ENCODE measurements around the gene ANKS1B.
"Not testable (repeated sequence)": the region's sequence is repeated elsewhere in the genome, so short reads cannot be mapped to it uniquely, and the experiment has no call there.

The ANKS1B gene
- 0 to 0.31 reads per million in 2 donors for total RNA-seq

- no peak for DNase-seq
Measured at GRCh38 chr12:99984271-99985128, at the start of gene ANKS1B. Gene ANKS1B (minus strand): TSS chr12:99984936. CDS start chr12:99984237, 699 bp downstream.

DNA sequence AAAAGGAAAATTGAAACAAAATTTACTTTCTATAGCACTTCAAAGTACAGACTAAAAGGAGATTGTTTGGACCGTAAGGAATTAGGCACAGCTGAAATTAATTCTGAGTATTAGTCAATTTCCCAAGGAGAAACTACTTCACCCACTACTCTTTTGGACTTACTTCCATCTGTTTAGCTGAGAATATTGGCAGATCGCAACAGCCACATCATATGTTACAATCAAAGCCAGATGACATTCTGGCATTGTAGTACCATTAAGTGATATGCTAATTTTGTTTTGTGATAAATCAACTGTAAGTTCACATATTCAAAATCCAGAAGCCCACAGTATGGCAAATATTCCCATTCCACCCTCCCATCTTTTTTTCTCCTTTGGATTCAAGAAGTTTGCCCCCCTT, 47.1 kb upstream of the ANKS1B start:
- DNase-seq, result no peak

DNA sequence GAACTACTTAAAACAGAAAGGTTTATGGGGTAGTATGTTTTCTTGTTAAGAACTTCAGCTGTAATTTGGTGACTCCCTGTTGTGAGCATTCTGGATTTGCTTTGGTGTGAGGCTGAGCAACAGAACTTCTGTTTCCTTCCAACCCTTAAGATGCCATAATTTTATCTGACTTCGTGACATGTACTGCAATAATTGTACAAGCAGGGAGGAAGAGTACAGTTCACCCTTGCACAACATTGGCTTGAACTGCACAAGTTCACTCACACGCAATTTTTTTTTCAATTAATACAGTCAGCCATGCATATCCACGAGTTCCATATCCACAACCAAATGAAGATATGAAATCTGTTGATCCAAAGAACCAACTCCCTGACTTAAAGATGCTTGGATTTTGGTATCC, 42.9 kb upstream of the ANKS1B start:
- DNase-seq, result no peak

GRCh38 chr12:100026241-100026640, 41.5 kb upstream of the ANKS1B start:
- DNase-seq, result no peak

- no peak for DNase-seq
Measured at GRCh38 chr12:100024974-100025555, 40.3 kb upstream of the ANKS1B start.

DNA sequence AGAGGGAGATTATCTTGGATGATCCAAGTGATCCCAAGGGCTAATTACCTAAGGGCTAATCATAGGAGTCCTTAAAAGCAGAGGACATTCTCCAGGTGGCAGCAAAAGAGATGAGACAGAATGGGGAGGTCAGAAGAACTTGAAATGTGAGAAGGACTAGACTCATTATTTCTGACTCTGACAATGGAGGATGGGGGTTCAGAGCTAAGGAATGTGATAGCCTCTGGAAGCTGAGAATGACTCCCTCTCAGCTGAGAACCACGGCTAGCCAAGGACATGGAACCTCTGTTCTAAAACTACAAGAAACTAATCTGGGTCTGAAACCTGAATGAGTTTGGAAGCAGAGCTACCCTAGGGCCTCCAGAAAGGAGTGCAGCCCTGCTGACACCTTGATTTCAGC, 35.6 kb upstream of the ANKS1B start:
- no peak for DNase-seq

- DNase-seq, result no peak
Measured at GRCh38 chr12:100017056-100017455, 32.3 kb upstream of the ANKS1B start.

DNA sequence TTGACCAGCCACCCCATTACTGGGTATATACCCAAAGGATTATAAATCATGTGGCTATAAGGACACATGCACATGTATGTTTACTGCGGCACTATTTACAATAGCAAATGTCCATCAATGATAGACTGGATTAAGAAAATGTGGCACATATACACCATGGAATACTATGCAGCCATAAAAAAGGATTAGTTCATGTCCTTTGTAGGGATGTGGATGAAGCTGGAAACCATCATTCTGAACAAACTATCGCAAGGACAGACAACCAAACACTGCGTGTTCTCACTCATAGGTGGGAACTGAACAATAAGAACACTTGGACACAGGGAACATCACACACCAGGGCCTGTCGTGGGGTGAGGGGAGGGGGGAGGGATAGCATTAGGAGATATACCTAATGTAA, 31.6 kb upstream of the ANKS1B start:
- not testable (repeated sequence) for DNase-seq

- not testable (repeated sequence) for DNase-seq
Measured at GRCh38 chr12:100005846-100006245, 21.1 kb upstream of the ANKS1B start.

DNA sequence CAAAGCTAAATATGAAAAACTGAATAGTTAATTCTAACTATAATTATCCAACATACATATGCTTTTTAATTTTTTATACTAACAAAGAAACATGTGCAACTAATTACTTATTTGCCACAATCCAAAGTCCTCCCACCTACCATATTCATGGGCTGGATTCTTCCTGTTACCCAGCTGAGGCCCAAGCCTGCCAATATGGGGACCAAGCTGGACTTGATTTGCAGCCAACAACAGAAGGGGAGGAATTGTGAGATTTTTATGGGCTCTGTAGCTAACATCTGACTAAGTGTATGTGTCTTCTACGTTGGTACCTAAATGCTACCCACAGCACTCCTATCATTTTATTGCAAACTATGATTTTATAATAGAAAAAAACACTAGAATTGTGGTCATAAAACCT, 13.1 kb upstream of the ANKS1B start:
- no peak for DNase-seq

DNA sequence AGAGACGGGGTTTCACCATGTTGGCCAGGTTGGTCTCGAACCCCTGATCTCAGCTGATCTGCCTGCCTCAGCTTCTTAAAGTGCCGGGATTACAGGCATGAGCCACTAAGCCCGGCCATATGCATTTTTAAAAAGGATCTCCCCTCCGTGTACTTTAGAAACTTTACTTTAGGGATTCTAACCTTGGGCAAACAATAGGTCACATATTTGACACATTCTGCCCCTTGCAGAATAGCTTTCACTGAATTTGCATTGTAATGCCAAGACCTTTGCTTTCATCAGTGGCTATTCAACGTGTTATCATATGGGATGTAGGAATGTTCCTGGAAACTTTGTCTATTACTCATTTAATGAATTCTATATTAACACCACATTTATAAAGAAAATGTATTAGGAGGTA, 11.4 kb upstream of the ANKS1B start:
- no peak for DNase-seq

DNA sequence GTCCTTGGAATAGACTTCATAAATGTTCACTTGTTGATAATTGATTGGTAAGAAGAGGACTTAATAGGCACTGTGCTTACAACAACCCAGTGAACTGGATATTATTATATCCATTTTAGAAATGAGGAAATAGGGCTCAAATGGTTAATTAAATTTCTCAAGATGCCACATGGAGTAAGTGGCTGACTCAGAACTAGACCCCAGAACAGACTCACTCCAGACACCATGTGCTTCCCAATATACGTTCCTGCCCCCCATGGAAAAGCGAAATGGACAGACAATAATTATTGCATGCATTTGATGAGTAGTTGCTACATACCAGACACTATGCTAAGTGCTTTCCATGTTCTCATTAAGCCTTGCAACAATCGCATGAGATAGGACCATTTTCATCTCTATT, 895 bp upstream of the ANKS1B start:
- DNase-seq, result no peak

DNA sequence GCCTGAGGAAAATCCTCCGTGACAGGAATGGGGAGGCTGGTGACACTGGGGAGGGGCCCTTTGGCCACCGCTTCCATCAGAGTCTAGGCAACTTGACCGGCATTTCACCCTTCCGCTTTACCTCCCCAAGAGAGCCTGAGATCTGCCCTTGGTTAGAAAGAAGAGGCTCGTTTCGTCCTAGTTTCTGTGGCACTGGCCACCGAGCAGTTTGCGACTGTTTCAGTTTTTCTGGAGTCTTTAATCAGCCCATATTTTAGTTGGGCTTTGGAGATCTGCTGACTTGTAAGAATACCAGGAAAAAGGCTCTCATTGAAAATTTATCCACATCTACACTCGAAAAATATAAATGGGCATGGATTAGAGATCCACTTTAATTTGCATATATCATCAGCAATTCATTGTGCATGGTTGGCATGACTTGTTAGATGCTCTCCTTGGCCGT, 414 bp upstream of the ANKS1B start:
- DNase-seq, result no peak

- no peak for DNase-seq
Measured at GRCh38 chr12:99983456-99984258, 1.1 kb downstream of the ANKS1B start.

GRCh38 chr12:99981639-99982190, 3.0 kb downstream of the ANKS1B start:
- no peak for DNase-seq

- DNase-seq, result no peak
Measured at GRCh38 chr12:99979471-99979870, 5.3 kb downstream of the ANKS1B start.

- no peak for DNase-seq
Measured at GRCh38 chr12:99978152-99978551, 6.6 kb downstream of the ANKS1B start.

GRCh38 chr12:99977550-99977949, 7.2 kb downstream of the ANKS1B start:
- DNase-seq, result no peak

GRCh38 chr12:99976762-99977161, 8.0 kb downstream of the ANKS1B start:
- DNase-seq, result no peak

DNA sequence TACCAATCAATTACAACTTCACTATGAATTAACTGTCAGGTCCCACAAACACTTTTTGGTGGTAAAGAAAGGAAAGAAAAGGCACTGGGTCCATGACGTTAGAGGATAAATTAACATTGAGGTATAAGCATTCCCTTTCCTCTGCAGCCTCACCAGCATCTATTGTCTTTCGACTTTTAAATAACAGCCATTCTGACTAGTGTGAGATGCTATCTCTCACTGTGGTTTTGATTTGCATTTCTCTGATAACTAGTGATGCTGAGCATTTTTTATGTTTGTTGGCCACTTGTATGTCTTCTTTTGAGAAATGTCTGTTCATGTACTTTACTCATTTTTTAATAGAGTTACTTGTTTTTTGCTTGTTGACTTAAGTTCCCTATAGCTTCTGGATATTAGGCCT, 9.4 kb downstream of the ANKS1B start:
- DNase-seq, result no peak

DNA sequence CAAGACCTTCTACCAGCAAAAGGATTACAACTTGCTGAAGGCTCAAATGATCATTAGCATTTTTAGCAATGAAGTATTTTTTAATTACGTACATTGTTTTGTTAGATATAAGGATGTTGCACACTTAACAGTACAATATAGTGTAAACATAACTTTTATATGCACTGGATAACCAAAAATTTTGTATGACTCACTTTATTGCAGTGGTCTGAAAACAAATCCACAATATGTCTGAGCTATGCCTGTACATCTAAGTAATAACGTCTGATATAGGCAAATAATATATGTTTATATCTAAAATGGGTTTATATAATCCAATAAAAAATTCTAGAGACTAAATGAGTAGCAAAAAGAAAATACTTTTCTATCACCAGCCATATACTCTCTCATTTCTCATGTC, 10.6 kb downstream of the ANKS1B start:
- no peak for DNase-seq

GRCh38 chr12:99966429-99966828, 18.3 kb downstream of the ANKS1B start:
- no peak for DNase-seq

- no peak for DNase-seq
Measured at GRCh38 chr12:99960311-99960710, 24.4 kb downstream of the ANKS1B start.
